Endometrial microvascular endothelial cells (primary cell): Measurements from ENCODE around the gene MYH15. TPM values are rescaled to one million over a fixed set of nuclear protein-coding genes. Genes with fewer than 3 reads are reported as not detected.

Source experiments
- in situ Hi-C: cut with HindIII; loops from 2 replicates; pipeline ENCODE4 v1.10.0; 2017; ENCODE audit warnings: low sequenced_read_pairs, low pct_unique_long_range_greater_than_20kb; ENCODE audit errors: inconsistent ontology term
- total RNA-seq: library from RNA; depleted of rRNA; stranded (reverse); fragments of >200 nt; gene quantifications from one replicate; pipeline ENCODE4 v1.2.3, GENCODE V29; 2015; ENCODE audit errors: inconsistent ontology term

MYH15 gene
- total RNA-seq: 0.46 TPM

DNA sequence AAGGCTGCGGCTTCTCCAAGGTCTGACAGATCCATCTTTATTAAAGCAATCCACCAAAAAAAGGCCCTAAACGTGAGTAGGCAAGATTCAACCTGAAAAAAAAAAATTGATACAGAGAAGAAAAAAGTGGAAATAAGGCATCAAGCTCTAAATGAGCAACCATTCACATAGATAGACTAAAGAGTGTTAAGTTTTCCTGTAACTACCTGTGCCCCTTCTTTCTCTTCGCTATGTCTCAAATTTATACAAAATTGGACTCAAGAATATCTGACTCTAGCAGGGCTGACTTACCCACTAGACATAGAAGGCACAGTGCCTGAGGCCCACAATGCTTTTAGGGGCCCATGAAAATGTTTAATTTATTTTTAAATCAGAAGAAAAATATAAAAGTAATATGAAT lies at the start of gene MYH15:
Gene MYH15, minus strand, starts transcription at position 101 of the 400 bp plus-strand sequence. Its CDS starts 66 bp downstream, at position 35.
- in situ Hi-C loops: no loop called here

DNA sequence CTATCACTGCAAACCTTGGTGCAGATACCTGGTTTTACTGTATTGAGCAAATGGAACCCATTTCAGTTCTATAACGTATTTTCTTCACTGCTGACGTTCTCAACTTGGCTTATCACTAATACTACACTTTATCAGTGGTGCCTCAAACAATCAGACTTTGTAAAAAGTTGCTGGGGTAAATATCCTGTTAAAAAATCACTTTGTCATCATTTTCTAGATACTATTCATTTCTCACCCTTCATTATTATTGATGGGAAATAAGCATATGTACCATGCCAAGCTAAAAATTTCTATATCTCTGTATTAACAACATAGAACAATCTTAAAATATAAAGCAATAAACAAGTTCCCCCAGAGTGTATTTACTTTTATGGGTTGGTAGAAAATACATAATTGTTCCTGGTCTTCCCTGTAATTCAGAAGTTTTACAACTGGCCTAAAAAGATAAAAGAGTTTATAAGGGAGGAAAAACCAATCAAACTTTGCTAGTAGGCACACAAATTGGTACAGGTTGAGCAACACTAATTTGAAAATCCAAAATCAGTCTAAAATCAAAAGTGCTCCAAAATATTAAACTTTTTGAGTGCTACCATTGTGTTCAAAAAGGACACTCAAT lies 45.7 kb upstream of the MYH15 start:
- in situ Hi-C loops: no loop called here

GRCh38 chr3:108554913-108555571 lies 44.6 kb upstream of the MYH15 start:
- in situ Hi-C loops: no loop called here

GRCh38 chr3:108554229-108554628 lies 43.8 kb upstream of the MYH15 start:
- in situ Hi-C loops: no loop called here

- in situ Hi-C loops: no loop called here
These were observed 42.1 kb upstream of the MYH15 start for GRCh38 chr3:108552267-108553159.

DNA sequence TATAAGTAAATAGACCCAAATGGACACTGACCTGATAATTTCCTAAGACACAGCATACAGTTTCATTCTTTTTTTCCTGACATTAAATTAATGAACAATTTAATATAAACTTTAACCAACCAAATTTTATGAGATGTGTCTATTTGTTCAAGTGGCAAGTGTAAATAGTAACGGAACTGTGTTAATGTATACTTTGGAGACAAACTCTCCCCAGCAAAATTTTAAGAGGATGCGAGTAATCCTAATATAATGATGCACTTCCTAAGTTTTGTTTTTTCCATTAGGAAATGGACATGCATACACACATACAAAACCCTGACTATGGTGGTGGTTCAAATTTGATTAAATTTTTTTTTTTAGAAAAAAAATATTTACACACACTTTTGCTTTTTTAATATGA lies 38.5 kb upstream of the MYH15 start:
- in situ Hi-C loops: no loop called here

DNA sequence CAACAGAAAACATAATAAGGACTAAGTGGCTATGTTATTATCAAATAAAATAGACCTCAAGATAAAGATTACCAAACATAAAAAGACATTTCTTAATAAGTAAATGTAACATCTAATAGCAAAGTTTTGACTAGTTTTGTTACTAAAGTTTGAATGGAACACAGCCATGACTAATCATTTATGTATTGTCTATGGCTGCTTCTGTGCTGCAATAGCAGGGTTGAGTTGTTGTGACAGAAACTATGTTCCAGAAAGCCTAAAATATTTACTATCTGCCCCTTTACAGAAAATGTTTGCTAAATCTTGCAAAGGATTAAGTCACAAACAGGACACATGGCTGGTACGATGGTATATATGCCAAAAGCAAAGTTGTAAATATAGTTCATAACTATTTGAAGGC lies 37.9 kb upstream of the MYH15 start:
- in situ Hi-C loops: no loop called here

DNA sequence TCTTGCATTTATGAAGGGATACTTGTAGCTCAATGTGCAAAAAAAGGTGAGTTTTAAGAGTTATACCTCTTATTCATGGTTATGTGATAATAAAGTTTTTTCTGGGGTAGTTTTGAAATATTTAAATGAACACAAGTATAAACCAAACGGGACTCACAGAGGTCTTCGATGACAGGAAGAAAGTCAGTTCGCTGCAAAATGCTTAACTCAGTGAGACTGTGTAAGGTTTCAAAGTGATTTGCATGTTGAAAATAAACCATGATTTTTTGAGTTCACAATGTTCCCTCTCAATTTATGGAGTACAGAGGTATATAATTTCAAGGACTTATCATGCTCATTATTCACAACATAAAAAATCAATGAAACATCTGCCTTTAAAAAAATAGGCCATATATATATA lies 36.3 kb upstream of the MYH15 start:
- in situ Hi-C loops: no loop called here

DNA sequence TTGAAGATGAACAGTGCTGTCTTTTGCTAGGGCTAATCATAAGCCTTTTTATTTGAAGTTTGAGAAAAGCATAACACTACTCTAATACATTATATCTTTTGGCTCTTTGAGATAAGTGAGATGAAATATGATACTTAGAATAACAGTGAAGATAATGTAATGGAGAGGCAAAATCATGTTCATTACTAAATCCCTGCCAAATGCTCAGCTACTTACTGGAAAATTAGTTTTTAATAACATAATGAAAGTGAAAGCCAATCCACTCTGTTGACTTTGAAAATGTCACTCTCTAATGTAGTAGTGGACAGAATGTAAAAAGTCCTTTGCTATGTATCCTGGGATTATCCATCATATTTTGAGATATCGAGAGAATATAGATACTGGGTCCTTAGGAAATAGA lies 35.9 kb upstream of the MYH15 start:
- in situ Hi-C loops: no loop called here

DNA sequence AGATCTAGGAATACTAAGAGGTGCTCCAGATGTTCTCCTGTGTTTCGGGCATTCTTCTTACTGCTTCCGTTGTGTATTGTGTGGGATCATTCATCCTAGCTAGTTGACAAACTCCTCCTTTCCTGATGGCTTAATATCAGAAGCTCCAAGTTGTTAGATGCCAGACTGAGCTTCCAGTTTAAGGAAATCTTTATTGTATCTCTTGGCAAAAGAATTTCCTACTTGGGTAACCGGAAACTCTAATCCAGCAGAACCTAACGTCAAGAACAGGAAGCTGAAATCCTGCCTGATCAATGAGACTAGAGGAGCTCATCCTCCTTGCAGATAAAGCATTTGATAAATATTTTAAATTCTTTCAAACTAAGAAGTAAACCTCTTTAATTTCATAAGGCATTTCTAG lies 27.7 kb upstream of the MYH15 start:
- in situ Hi-C loops: no loop called here

GRCh38 chr3:108528459-108529252 lies 18.3 kb upstream of the MYH15 start:
- in situ Hi-C loops: no loop called here

DNA sequence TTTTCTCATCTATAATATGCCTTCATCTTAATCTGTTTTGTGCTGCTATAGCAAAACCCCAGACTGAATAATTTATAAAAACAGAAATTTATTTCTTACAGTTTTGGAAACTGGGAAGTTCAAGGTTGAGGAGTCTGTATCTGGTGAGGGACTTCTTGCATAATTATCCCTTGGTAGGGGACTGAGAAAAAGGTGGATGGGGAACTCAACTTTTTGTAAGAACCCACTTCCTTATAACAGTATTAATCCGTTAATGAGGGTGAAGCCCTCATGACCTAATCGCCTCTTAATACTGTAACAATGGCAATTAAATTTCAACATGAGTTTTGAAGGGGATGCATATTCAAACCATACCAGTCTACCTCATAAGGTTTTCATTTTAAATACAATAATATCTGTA lies 17.4 kb upstream of the MYH15 start:
- in situ Hi-C loops: no loop called here

GRCh38 chr3:108527109-108527508 lies 16.7 kb upstream of the MYH15 start:
- in situ Hi-C loops: no loop called here

DNA sequence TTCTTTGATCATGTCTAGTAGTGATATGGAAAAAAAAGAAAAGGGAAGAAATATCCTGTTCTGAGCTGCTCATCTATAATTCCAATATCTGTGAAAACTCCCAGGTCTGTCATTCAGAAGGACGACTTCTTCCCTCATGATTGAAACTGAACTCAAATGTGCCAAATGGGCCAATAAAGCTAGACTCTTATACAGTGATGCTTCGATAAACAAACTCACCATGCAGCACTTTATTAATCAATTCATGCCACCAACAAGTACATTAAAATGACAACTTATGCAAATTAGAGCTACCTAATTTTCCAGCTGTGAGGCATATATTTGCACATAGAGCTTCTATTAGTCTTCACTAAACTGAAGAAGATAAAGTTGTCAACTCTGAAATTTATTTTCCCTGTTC lies 15.6 kb upstream of the MYH15 start:
- in situ Hi-C loops: no loop called here

DNA sequence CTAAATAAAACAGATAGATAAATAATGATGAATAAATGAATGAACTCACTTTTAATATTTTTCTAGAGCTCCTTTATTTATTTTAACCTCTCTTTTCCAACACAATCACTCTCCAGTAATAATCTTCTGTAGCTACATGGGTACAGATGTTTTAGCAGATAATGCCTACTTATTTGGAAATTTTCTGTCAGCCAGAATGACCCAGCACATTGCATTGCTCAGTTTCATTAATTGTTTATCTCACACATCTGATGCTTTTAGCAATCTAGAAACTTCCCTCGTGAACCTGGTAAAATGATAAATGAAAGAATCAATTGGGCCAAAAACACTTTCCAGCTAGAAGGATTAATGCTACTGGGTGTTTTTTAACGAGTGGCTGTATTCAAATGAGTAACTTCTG lies 14.9 kb upstream of the MYH15 start:
- in situ Hi-C loops: no loop called here

GRCh38 chr3:108524537-108524936 lies 14.1 kb upstream of the MYH15 start:
- in situ Hi-C loops: no loop called here

DNA sequence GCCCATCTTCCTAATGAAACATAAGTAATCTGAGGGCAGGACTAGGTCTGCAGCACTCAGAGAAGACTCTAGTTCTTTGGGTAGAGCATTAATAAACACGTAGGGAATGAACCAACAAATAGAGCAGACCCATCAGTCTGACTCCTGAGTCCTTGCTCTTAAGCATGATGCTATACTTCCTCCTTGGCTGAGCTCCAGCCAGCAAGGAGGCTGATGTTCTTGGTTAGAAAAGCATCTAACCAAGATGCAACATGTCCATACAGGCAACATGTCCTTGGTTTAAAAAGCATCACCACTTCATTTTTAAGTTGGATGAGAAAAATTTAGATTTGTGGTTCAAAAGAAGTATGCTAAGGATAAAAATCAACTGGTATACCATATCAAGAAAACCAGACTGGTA lies 8.5 kb upstream of the MYH15 start:
- in situ Hi-C loops: no loop called here

GRCh38 chr3:108516881-108517280 lies 6.5 kb upstream of the MYH15 start:
- in situ Hi-C loops: no loop called here

DNA sequence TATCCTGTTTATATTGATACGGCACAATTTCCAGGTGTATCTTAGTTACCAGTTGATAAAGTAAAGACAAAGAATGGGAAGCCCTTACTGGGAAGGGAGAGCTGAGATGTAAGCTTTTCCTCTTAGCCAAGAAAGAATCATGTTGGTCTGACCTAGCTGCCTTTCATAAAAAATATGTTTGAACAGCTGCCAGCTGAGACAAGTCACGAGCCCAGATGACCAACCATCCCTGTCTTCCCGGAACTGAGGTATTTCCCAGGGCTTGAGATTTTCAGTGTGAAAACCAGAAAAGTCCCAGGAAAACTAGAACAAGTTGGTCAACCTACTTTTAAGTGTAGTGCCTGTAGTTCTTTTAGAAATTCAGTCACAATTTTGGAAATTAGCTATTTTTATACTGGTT lies 3.6 kb upstream of the MYH15 start:
- in situ Hi-C loops: no loop called here
